Mesodermal cell (in vitro differentiated cells): ENCODE results near the gene TRPC4AP.
A peak's percentile ranks its signal among the peaks of the same experiment; 100 is the strongest.

Source experiments
- H3K27ac ChIP-seq: 2 replicates; pipeline ENCODE4 v1.7.0; 2013; ENCODE audit warnings: mild to moderate bottlenecking, low read depth, low read length, moderate library complexity; ENCODE audit not compliant: severe bottlenecking
- H3K36me3 ChIP-seq: 2 replicates; pipeline ENCODE4 v1.7.1; 2013; ENCODE audit warnings: mild to moderate bottlenecking, low read length, moderate library complexity; ENCODE audit not compliant: control insufficient read depth, insufficient read depth
- H3K4me1 ChIP-seq: one replicate; pipeline ENCODE4 v1.7.1; 2013; ENCODE audit warnings: mild to moderate bottlenecking, low read length; ENCODE audit not compliant: insufficient read depth, control insufficient read depth, poor library complexity, severe bottlenecking
- H3K4me3 ChIP-seq: 2 replicates; pipeline ENCODE4 v1.7.0; 2013; ENCODE audit warnings: low read length, control low read depth, mild to moderate bottlenecking; ENCODE audit not compliant: insufficient read depth, poor library complexity, severe bottlenecking; ENCODE audit errors: extremely low read depth
- H3K9me3 ChIP-seq: 2 replicates; pipeline ENCODE4 v1.7.1; 2013; ENCODE audit warnings: mild to moderate bottlenecking, low read length, moderate library complexity; ENCODE audit not compliant: control insufficient read depth
- WGBS, 2 experiments: methylation state at CpG; one replicate each; pipeline ENCODE4 v1.1.5; 2013; ENCODE audit warnings: missing lambda C conversion rate in 2 of 2; ENCODE audit not compliant: insufficient coverage in 2 of 2; 5-methylcytosine and 5-hydroxymethylcytosine counted together

TRPC4AP gene

GRCh38 chr20:35015863-35016193 lies 76.8 kb downstream of the TRPC4AP start:
- WGBS, 2 experiments = 94 to 100% methylated on average over 2 of the region's 2 CpGs
- no peaks in the 10 kb centered on the region for H3K9me3 ChIP-seq
- peaks cover 26% of the 10 kb centered on the region for H3K4me1 ChIP-seq
- no peak overlapping the region for H3K4me3 ChIP-seq
- H3K27ac ChIP-seq = peak overlapping the region; percentile 16
- H3K36me3 ChIP-seq = peaks cover 89% of the 10 kb centered on the region

GRCh38 chr20:35014537-35014936 lies 78.1 kb downstream of the TRPC4AP start:
- Histone ChIP-seq H3K36me3 (peaks cover 93% of the 10 kb centered on the region), H3K4me3 (no peak overlapping the region), H3K9me3 (no peaks in the 10 kb centered on the region), H3K27ac (peak overlapping the region; percentile 29), H3K4me1 (peaks cover 31% of the 10 kb centered on the region)
- 98 to 100% methylated on average over 2 to 5 of the region's 5 CpGs for WGBS, 2 experiments

GRCh38 chr20:35013421-35014411 lies 78.9 kb downstream of the TRPC4AP start:
- Histone ChIP-seq H3K9me3 (no peaks in the 10 kb centered on the region), H3K4me3 (no peak overlapping the region), H3K36me3 (peaks cover 92% of the 10 kb centered on the region), H3K4me1 (peaks cover 31% of the 10 kb centered on the region), H3K27ac (no peak overlapping the region)
- 88 to 95% methylated on average over 6 to 8 of the region's 13 CpGs for WGBS, 2 experiments

GRCh38 chr20:35012227-35013069 lies 80.2 kb downstream of the TRPC4AP start:
- whole genome bisulfite sequencing, 2 experiments = 97% methylated on average over 11 to 13 of the region's 13 CpGs
- H3K4me3 ChIP-seq = no peak overlapping the region
- H3K27ac ChIP-seq = peak overlapping the region; percentile 59
- peaks cover 31% of the 10 kb centered on the region for H3K4me1 ChIP-seq
- peaks cover 97% of the 10 kb centered on the region for H3K36me3 ChIP-seq
- no peaks in the 10 kb centered on the region for H3K9me3 ChIP-seq

GRCh38 chr20:35011589-35012226 lies 80.9 kb downstream of the TRPC4AP start:
- H3K4me1 ChIP-seq = peaks cover 31% of the 10 kb centered on the region
- H3K36me3 ChIP-seq = peaks cover 96% of the 10 kb centered on the region
- no peaks in the 10 kb centered on the region for H3K9me3 ChIP-seq
- H3K27ac ChIP-seq = peak overlapping the region; percentile 59
- WGBS, 2 experiments = 91% methylated on average over 5 of the region's 5 CpGs
- no peak overlapping the region for H3K4me3 ChIP-seq

- H3K4me1 ChIP-seq = peaks cover 31% of the 10 kb centered on the region
- peak overlapping the region; percentile 20 for H3K27ac ChIP-seq
- no peaks in the 10 kb centered on the region for H3K9me3 ChIP-seq
- H3K4me3 ChIP-seq = no peak overlapping the region
- H3K36me3 ChIP-seq = peaks cover 96% of the 10 kb centered on the region
- WGBS, 2 experiments = 89 to 92% methylated on average over 12 to 18 of the region's 19 CpGs
These were observed 82.0 kb downstream of the TRPC4AP start for GRCh38 chr20:35010405-35011192.

GRCh38 chr20:35009665-35010328 lies 82.8 kb downstream of the TRPC4AP start:
- 96 to 100% methylated on average over 11 of the region's 11 CpGs for WGBS, 2 experiments
- H3K27ac ChIP-seq = no peak overlapping the region
- H3K4me3 ChIP-seq = no peak overlapping the region
- H3K4me1 ChIP-seq = peaks cover 26% of the 10 kb centered on the region
- H3K36me3 ChIP-seq = peaks cover 96% of the 10 kb centered on the region
- H3K9me3 ChIP-seq = no peaks in the 10 kb centered on the region

- Histone ChIP-seq H3K4me1 (peaks cover 23% of the 10 kb centered on the region), H3K36me3 (peaks cover 96% of the 10 kb centered on the region), H3K27ac (no peak overlapping the region), H3K9me3 (no peaks in the 10 kb centered on the region), H3K4me3 (no peak overlapping the region)
- 95 to 97% methylated on average over 10 to 12 of the region's 14 CpGs for WGBS, 2 experiments
These were observed 83.9 kb downstream of the TRPC4AP start for GRCh38 chr20:35008411-35009342.

GRCh38 chr20:35007891-35008290 lies 84.7 kb downstream of the TRPC4AP start:
- Histone ChIP-seq H3K4me3 (no peak overlapping the region), H3K9me3 (no peaks in the 10 kb centered on the region), H3K4me1 (peaks cover 22% of the 10 kb centered on the region), H3K36me3 (peaks cover 97% of the 10 kb centered on the region), H3K27ac (no peak overlapping the region)
- 93% methylated on average over 8 to 12 of the region's 12 CpGs for WGBS, 2 experiments
